K562 (cell line): ENCODE results near the gene KLHDC10. TPM values are rescaled to one million over a fixed set of nuclear protein-coding genes. Genes with fewer than 3 reads are reported as not detected.

Experiments used
- ATAC-seq: fragments of 200-7000 bp; cut with Tn5 transposase; 3 replicates; pipeline ENCODE4 v1.9.1; 2020; ENCODE audit warnings: moderate library complexity
- BruUV-seq: library from RNA; stranded (reverse); fragments of 400-500 nt; replicated peaks from 2 replicates; lab custom pipeline; 2021; lab: Mats Ljungman, UMichigan
- CTCF ChIA-PET: fragments of 300-600 bp; formaldehyde crosslinking; extraction: SDS; loops from one replicate; lab custom pipeline; 2021; ENCODE audit warnings: low intra/inter-chr PET ratio; lab: Yijun Ruan, JAX
- POLR2A ChIA-PET: fragments of 300-600, 350-650 bp; sonication (Branson Sonifier 250); formaldehyde crosslinking; extraction: SDS; loops from one replicate; lab custom pipeline; 2021; ENCODE audit warnings: antibody characterized with exemption, inconsistent platforms; lab: Yijun Ruan, JAX
- DNase-seq, 4 experiments: peaks; one replicate each; pipeline versions ENCODE4 v3.0.0 to v3.0.0-alpha.2; 2011 to 2018; ENCODE audit warnings: low spot score in 3 of 4, mixed read lengths in 3 of 4; ENCODE audit errors: extremely low read depth in 1 of 4
- FAIRE-seq: peaks from 2 replicates; lab custom pipeline; 2011; peaks lifted over from hg19 to GRCh38; lab: Jason Lieb, UNC
- H2AFZ ChIP-seq: 2 replicates; pipeline ENCODE4 v1.6.0; 2011; ENCODE audit warnings: low read depth, low read length, control low read depth, inconsistent platforms
- H3K27ac ChIP-seq: fragments of 200-600 bp; 3 replicates; pipeline ENCODE4 v1.8.0; 2011; ENCODE audit warnings: low read depth, mild to moderate bottlenecking, control low read depth, inconsistent platforms, low read length, moderate library complexity, mixed read lengths; ENCODE audit errors: extremely low read depth
- H3K27me3 ChIP-seq, 2 experiments: fragments of 300-600 bp in 1 of 2; 2 replicates in 1 of 2; 3 replicates in 1 of 2; pipeline versions ENCODE4 v1.6.0 to v1.8.0; 2011; ENCODE audit warnings: inconsistent platforms in 2 of 2, low read length in 2 of 2, mild to moderate bottlenecking in 1 of 2, mixed read lengths in 1 of 2, moderate library complexity in 1 of 2; ENCODE audit not compliant: control insufficient read depth in 2 of 2, insufficient read depth in 2 of 2
- H3K36me3 ChIP-seq: fragments of 300-600 bp; 3 replicates; pipeline ENCODE4 v1.8.0; 2011; ENCODE audit warnings: mild to moderate bottlenecking, low read length, inconsistent platforms; ENCODE audit not compliant: control insufficient read depth, insufficient read depth
- H3K4me1 ChIP-seq, 2 experiments: fragments of 200-600 bp in 1 of 2; replicated peaks in 1 of 2; 2 replicates in 1 of 2; 3 replicates in 1 of 2; pipeline versions ENCODE4 v1.5.1 to v1.8.0; 2011; ENCODE audit warnings: inconsistent platforms in 2 of 2, low read length in 2 of 2, mild to moderate bottlenecking in 1 of 2, mixed read lengths in 1 of 2, moderate library complexity in 1 of 2; ENCODE audit not compliant: control insufficient read depth in 2 of 2, insufficient read depth in 2 of 2
- H3K4me2 ChIP-seq: 2 replicates; pipeline ENCODE4 v1.6.1; 2011; ENCODE audit warnings: low read length, control low read depth, inconsistent platforms, mixed read lengths; ENCODE audit not compliant: insufficient read depth
- H3K4me3 ChIP-seq: fragments of 200-600 bp; sonication (generic), shearing (Covaris generic); 2 replicates; pipeline ENCODE4 v1.5.1; 2016; ENCODE audit warnings: control low read depth, inconsistent platforms
- H3K79me2 ChIP-seq: fragments of 200-600 bp; 3 replicates; pipeline ENCODE4 v1.8.0; 2011; ENCODE audit warnings: low read length, inconsistent platforms; ENCODE audit not compliant: control insufficient read depth, insufficient read depth
- H3K9ac ChIP-seq, 2 experiments: 2 replicates each; pipeline versions ENCODE4 v1.6.0 to v1.6.1; 2011; ENCODE audit warnings: low read depth in 2 of 2, low read length in 2 of 2, control low read depth in 1 of 2, inconsistent platforms in 1 of 2, mild to moderate bottlenecking in 1 of 2, mixed read lengths in 1 of 2; ENCODE audit not compliant: insufficient read depth in 1 of 2
- H3K9me1 ChIP-seq: one replicate; pipeline ENCODE4 v1.6.0; 2011; ENCODE audit warnings: inconsistent platforms, mild to moderate bottlenecking, low read length, moderate library complexity; ENCODE audit not compliant: control insufficient read depth, insufficient read depth
- H3K9me3 ChIP-seq: replicated peaks from 2 replicates; pipeline ENCODE4 v1.5.1; 2011; ENCODE audit warnings: low read depth, low read length, inconsistent platforms; ENCODE audit not compliant: control insufficient read depth, insufficient read depth
- H4K20me1 ChIP-seq: replicated peaks from 2 replicates; pipeline ENCODE4 v1.6.1; 2011; ENCODE audit warnings: low read length, inconsistent platforms, mixed read lengths; ENCODE audit not compliant: control insufficient read depth, insufficient read depth
- CHCHD3 ChIP-seq: fragments of 250-450 bp; sonication (Bioruptor Pico); IDR thresholded peaks from 2 replicates; pipeline ENCODE4 v2.1.2; 2022; ENCODE audit warnings: mild to moderate bottlenecking
- CREBBP ChIP-seq: IDR thresholded peaks from one replicate; pipeline ENCODE4 v1.6.1; 2012; ENCODE audit warnings: low read depth, mild to moderate bottlenecking, control low read depth, inconsistent platforms, low read length
- DDX20 ChIP-seq: fragments of 450-650 bp; IDR thresholded peaks from 2 replicates; pipeline ENCODE4 v1.6.1; 2016; ENCODE audit warnings: missing genetic modification characterization, low read depth, mild to moderate bottlenecking, missing compliant biosample characterization, moderate library complexity
- DPF2 ChIP-seq: fragments of 450-650 bp; IDR thresholded peaks from 2 replicates; pipeline ENCODE4 v1.6.1; 2016
- ERF ChIP-seq: fragments of 450-650 bp; formaldehyde crosslinking; IDR thresholded peaks from 2 replicates; pipeline ENCODE4 v1.4.0; 2020; ENCODE audit warnings: mild to moderate bottlenecking, mixed read lengths
- ILF3 ChIP-seq: fragments of 450-650 bp; IDR thresholded peaks from 2 replicates; pipeline ENCODE4 v1.6.1; 2018; ENCODE audit warnings: antibody characterized with exemption, mild to moderate bottlenecking, moderate library complexity, borderline replicate concordance
- KAT7 ChIP-seq: sonication (generic); formaldehyde crosslinking; IDR thresholded peaks from 2 replicates; pipeline ENCODE4 v1.8.0; 2022; ENCODE audit warnings: missing genetic modification reagents, mild to moderate bottlenecking, borderline replicate concordance
- KDM4B ChIP-seq, 2 experiments: fragments of 450-650 bp in 1 of 2; sonication (generic) in 1 of 2; IDR thresholded peaks; 2 replicates each; pipeline ENCODE4 v1.6.1; 2016 to 2017; ENCODE audit warnings: borderline replicate concordance in 2 of 2, antibody characterized with exemption in 1 of 2, low read depth in 1 of 2, mild to moderate bottlenecking in 1 of 2
- LCOR ChIP-seq: sonication (generic); formaldehyde crosslinking; IDR thresholded peaks from 2 replicates; pipeline ENCODE4 v1.8.0; 2022; ENCODE audit warnings: mild to moderate bottlenecking, missing genetic modification reagents
- PTRF ChIP-seq: fragments of 450-650 bp; IDR thresholded peaks from 2 replicates; pipeline ENCODE4 v1.6.1; 2016; ENCODE audit warnings: mild to moderate bottlenecking, missing genetic modification characterization, missing compliant biosample characterization
- RBM17 ChIP-seq: fragments of 200-400 bp; formaldehyde crosslinking; IDR thresholded peaks from 2 replicates; pipeline ENCODE4 v1.6.1; 2017; ENCODE audit warnings: low read depth, mild to moderate bottlenecking, low read length, borderline replicate concordance
- SMAD2 ChIP-seq: fragments of 150-350 bp; IDR thresholded peaks from 2 replicates; pipeline ENCODE4 v1.6.1; 2014; ENCODE audit warnings: low read depth, mild to moderate bottlenecking, low read length
- SMARCB1 ChIP-seq: IDR thresholded peaks from 2 replicates; pipeline ENCODE4 v1.6.1; 2011; ENCODE audit warnings: improper control_type of control experiment, low read depth; ENCODE audit not compliant: insufficient read length
- TEAD1 ChIP-seq, 2 experiments: fragments of 450-650 bp in 1 of 2; sonication (generic) in 1 of 2; formaldehyde crosslinking; IDR thresholded peaks; 2 replicates each; pipeline versions ENCODE4 v1.4.0 to v1.8.0; 2020 to 2022; ENCODE audit warnings: mild to moderate bottlenecking in 2 of 2, missing genetic modification reagents in 1 of 2
- TEAD4 ChIP-seq, 2 experiments: sonication (generic) in 1 of 2; formaldehyde crosslinking in 1 of 2; IDR thresholded peaks; 2 replicates each; pipeline versions ENCODE4 v1.6.1 to v1.8.0; 2012 to 2022; ENCODE audit warnings: borderline replicate concordance in 1 of 2, inconsistent platforms in 1 of 2, low read length in 1 of 2, mild to moderate bottlenecking in 1 of 2, missing genetic modification reagents in 1 of 2
- ZNF431 ChIP-seq: sonication (generic); formaldehyde crosslinking; IDR thresholded peaks from 2 replicates; pipeline ENCODE4 v1.8.0; 2022; ENCODE audit warnings: mild to moderate bottlenecking, missing genetic modification reagents
- ZNF77 ChIP-seq: fragments of 250-450 bp; sonication (Bioruptor Pico); IDR thresholded peaks from 2 replicates; pipeline ENCODE4 v1.5.0; 2020
- WGBS: fragments of 100-300 bp; shearing (Covaris generic); methylation state at CpG from one replicate; pipeline ENCODE4 v1.1.6; 2016; ENCODE audit warnings: low coverage, mixed read lengths; ENCODE audit not compliant: insufficient coverage; ENCODE audit errors: missing lambda C conversion rate; 5-methylcytosine and 5-hydroxymethylcytosine counted together
- in situ Hi-C: fragments of 300-500 bp; cut with MboI; formaldehyde crosslinking; loops from 4 replicates; pipeline ENCODE4 v1.15.0; 2018; ENCODE audit warnings: inconsistent platforms, mixed read lengths
- intact Hi-C: fragments of 100-400 bp; cut with micrococcal nuclease; formaldehyde crosslinking; loops from 2 replicates; pipeline ENCODE4 v1.14.2; 2022
- polyA plus RNA-seq, 8 experiments: library from polyadenylated mRNA; depleted of rRNA in 4 of 8; stranded (reverse) in 5 of 8; unstranded in 3 of 8; fragments of >200 nt; fragmentation: Nextera tagmentation in 2 of 8; fragmentation: Illumina TruSeq in 1 of 8; extraction: Ambion mirVana in 2 of 8; extraction: Trizol in 1 of 8; gene quantifications; 2 replicates each; pipeline versions ENCODE4 v1.2.1 to v1.2.3, GENCODE V29; 2011 to 2014; ENCODE audit warnings: inconsistent platforms in 1 of 8, missing spikeins in 1 of 8
- total RNA-seq, 7 experiments: library from RNA; depleted of rRNA in 6 of 7; stranded (reverse); fragments of >200 nt in 6 of 7; fragmentation: Illumina TruSeq in 2 of 7; extraction: Trizol in 2 of 7; gene quantifications; 2 replicates each; pipeline versions ENCODE4 v1.2.1 to v1.2.3, GENCODE V29; 2011 to 2021; ENCODE audit warnings: low replicate concordance in 1 of 7
- TF ChIP-seq, protein P1 (sequence below): IDR thresholded peaks from 3 replicates; pipeline ENCODE4 v1.6.1; 2011; ENCODE audit warnings: borderline replicate concordance, mild to moderate bottlenecking, moderate library complexity; ENCODE audit not compliant: insufficient read length; ENCODE audit errors: extremely low read depth

Gene KLHDC10
- total and polyA plus RNA-seq, 9 of the 15 experiments (the other 6 are each of a cell fraction or from before 2014, with no cell fraction given), result 9.8 to 80.5 (median 31.4) TPM

DNA sequence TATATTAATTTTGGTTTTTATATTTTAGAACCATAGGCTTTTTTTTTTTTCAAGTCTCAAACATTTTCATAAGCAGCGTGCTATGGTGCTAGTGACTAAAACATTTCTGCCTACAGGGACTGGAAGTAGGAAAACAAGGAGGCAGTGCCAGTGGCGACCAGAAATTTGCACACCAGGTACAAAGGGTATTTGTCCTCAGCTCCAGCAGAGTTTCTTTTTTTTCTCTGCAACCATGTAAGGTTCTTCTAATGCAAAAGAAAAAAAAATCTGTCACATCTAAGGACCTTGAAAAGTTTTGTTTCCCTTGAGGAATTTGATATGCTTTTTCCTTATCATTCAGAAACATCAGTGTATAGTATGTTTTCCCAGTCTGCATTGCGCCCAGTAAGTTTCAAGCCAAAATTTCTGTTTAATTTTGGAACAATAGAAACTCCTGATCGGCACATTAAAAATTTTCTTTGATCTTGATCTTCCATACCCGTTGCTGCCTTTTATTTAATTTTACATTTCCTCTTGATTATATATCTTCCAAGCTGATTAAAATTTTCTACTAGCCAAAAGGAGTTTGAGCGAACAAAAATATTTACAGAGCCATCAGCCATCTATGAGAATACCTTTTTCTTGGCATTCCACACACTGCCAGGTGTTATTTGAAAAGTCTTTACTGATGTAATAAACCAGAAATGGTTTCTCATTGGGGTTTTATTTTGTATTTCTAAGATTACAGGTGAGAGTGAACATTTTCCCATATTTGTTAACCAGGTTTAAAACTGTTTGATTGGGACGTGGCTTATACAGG lies 956 bp upstream of the KLHDC10 start:
- Histone ChIP-seq H3K4me1 (peaks cover 13 to 14% of the 10 kb centered on the region in 2 experiments), H3K4me3 (peak overlapping the region; percentile 60), H3K79me2 (peaks cover 41% of the 10 kb centered on the region), H3K36me3 (peaks cover 9% of the 10 kb centered on the region), H4K20me1 (no peaks in the 10 kb centered on the region), H3K9me3 (no peaks in the 10 kb centered on the region), H3K4me2 (peak overlapping the region; percentile 97), H2AFZ (peak overlapping the region; percentile 99), H3K27me3 (no peaks in the 10 kb centered on the region), H3K27ac (peak overlapping the region; percentile 78), H3K9me1 (no peaks in the 10 kb centered on the region), H3K9ac (peak overlapping the region; percentile 82 to 86; a peak in 3 of 4 replicates)
- TSS peak; percentile 97 for BruUV-seq
- WGBS, result 14% methylated on average over 7 of the region's 7 CpGs
- ChIA-PET CTCF (interaction anchor here (0.7 kb wide), 1 partner anchor 44 kb away, joined by 3 read pairs; no protein-coding TSS in a partner anchor), POLR2A (interaction anchor here (0.8 to 2.3 kb wide), 12 partner anchors 9 to 343 kb away, joined by 3 to 13 read pairs (median 4); partner anchors contain the start of gene TMEM209)
- intact Hi-C loops (no loop called here), in situ Hi-C loops (loop anchor here (10.0 kb wide), 3 partner anchors 505 to 685 kb away; no protein-coding TSS in a partner anchor)
- DNase-seq, result no peak
- peak; percentile 23 for FAIRE-seq
- no peak for ATAC-seq
- TF ChIP-seq CREBBP (no peak), ERF (CRISPR knock-in tag) (no peak), PTRF (tag) (peak; percentile 52; the same call in 1 of the 2 replicates), ZNF431 (CRISPR knock-in tag) (no peak), KAT7 (CRISPR knock-in tag) (0 out of 2 replicates have a peak, but pooled peaks have one; percentile 49), ILF3 (0 out of 2 replicates have a peak, but pooled peaks have one; percentile 49), TEAD1 (CRISPR knock-in tag; IDR thresholded peaks at IDR 0.05) (no peak; a peak in 1 of 4 replicates), SMAD2 (no peak), CHCHD3 (no peak), DPF2 (peak; percentile 40), DDX20 (tag) (peak; percentile 36; the same call in 1 of the 2 replicates), KDM4B (IDR thresholded peaks at IDR 0.05; ENCODE audit: borderline replicate concordance in 2 of 2, low read depth in 1 of 2) (no peak), LCOR (CRISPR knock-in tag) (no peak), ZNF77 (CRISPR knock-in tag) (no peak), TEAD4 (IDR thresholded peaks at IDR 0.05; ENCODE audit: low read length) (no peak; the same call in 1 of the 2 replicates), TEAD4 (CRISPR knock-in tag; IDR thresholded peaks at IDR 0.05; ENCODE audit: borderline replicate concordance) (no peak), SMARCB1 (peak; percentile 61), RBM17 (no peak)
- TF ChIP-seq, protein P1, sequence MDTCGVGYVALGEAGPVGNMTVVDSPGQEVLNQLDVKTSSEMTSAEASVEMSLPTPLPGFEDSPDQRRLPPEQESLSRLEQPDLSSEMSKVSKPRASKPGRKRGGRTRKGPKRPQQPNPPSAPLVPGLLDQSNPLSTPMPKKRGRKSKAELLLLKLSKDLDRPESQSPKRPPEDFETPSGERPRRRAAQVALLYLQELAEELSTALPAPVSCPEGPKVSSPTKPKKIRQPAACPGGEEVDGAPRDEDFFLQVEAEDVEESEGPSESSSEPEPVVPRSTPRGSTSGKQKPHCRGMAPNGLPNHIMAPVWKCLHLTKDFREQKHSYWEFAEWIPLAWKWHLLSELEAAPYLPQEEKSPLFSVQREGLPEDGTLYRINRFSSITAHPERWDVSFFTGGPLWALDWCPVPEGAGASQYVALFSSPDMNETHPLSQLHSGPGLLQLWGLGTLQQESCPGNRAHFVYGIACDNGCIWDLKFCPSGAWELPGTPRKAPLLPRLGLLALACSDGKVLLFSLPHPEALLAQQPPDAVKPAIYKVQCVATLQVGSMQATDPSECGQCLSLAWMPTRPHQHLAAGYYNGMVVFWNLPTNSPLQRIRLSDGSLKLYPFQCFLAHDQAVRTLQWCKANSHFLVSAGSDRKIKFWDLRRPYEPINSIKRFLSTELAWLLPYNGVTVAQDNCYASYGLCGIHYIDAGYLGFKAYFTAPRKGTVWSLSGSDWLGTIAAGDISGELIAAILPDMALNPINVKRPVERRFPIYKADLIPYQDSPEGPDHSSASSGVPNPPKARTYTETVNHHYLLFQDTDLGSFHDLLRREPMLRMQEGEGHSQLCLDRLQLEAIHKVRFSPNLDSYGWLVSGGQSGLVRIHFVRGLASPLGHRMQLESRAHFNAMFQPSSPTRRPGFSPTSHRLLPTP, result no peak
